ENCODE measurements around the gene C12orf75. TPM values are rescaled to one million over a fixed set of nuclear protein-coding genes. Genes with fewer than 3 reads are reported as not detected.

Gene C12orf75
- polyA plus RNA-seq, 1 donor from 2014 or later, result 38.5 TPM

- no peak overlapping the region for H3K27ac Mint-ChIP-seq
- peaks cover 0 to 3% (median 0%) of the 10 kb centered on the region in 3 donors for H3K4me1 Mint-ChIP-seq
- H3K4me3 Mint-ChIP-seq, result no peak overlapping the region
- H3K36me3 Mint-ChIP-seq, result no peaks in the 10 kb centered on the region
- peaks cover 17% of the 10 kb centered on the region for H3K27me3 Mint-ChIP-seq
- H3K9me3 Mint-ChIP-seq, result no peaks in the 10 kb centered on the region
Measured at GRCh38 chr12:105418229-105418628, 87.7 kb downstream of the C12orf75 start.

GRCh38 chr12:105418821-105419291, 88.4 kb downstream of the C12orf75 start:
- Mint-ChIP-seq H3K4me3 (no peak overlapping the region), H3K27me3 (peaks cover 15% of the 10 kb centered on the region), H3K36me3 (no peaks in the 10 kb centered on the region), H3K9me3 (no peaks in the 10 kb centered on the region), H3K4me1 (peaks cover 0 to 3% (median 0%) of the 10 kb centered on the region in 3 donors), H3K27ac (no peak overlapping the region)

GRCh38 chr12:105419606-105420005, 89.1 kb downstream of the C12orf75 start:
- peaks cover 14% of the 10 kb centered on the region for H3K27me3 Mint-ChIP-seq
- no peak overlapping the region for H3K4me3 Mint-ChIP-seq
- H3K36me3 Mint-ChIP-seq, result peaks cover 2% of the 10 kb centered on the region
- H3K27ac Mint-ChIP-seq, result no peak overlapping the region
- no peaks in the 10 kb centered on the region for H3K9me3 Mint-ChIP-seq
- H3K4me1 Mint-ChIP-seq, result peaks cover 0 to 3% (median 0%) of the 10 kb centered on the region in 3 donors

- peaks cover 2% of the 10 kb centered on the region for H3K36me3 Mint-ChIP-seq
- peaks cover 0 to 3% (median 0%) of the 10 kb centered on the region in 3 donors for H3K4me1 Mint-ChIP-seq
- H3K27ac Mint-ChIP-seq, result no peak overlapping the region
- H3K9me3 Mint-ChIP-seq, result no peaks in the 10 kb centered on the region
- H3K27me3 Mint-ChIP-seq, result peaks cover 9% of the 10 kb centered on the region
- H3K4me3 Mint-ChIP-seq, result no peak overlapping the region
Measured at GRCh38 chr12:105420046-105420445, 89.6 kb downstream of the C12orf75 start.

DNA sequence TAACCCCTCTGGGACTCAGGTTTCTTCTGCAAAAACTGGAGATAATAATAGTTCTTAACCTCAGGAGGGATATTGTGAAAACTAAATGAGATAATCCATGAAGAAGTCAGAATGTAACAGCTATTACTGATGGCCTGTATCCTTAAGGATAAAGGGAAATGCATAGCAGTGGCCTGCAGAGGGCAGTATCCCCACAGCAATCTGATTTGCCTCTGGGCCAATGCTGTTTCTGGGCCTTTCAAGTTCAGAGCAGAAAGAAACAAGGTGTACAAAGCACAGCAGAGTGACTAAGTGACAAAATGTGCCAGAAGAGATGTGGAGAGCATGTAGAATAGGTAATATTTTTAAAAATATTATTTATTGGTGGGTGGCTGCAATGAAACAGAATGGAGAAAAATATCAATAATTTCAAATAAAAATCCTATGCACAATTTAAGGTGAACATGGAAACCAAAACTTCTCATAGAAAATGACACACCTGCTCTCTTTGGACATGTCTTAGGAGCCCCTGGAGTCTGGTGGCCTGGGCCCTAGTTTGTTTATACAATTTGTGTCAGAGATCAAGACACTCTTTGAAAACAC, 90.3 kb downstream of the C12orf75 start:
- H3K4me1 Mint-ChIP-seq, result peaks cover 0 to 3% (median 0%) of the 10 kb centered on the region in 3 donors
- H3K9me3 Mint-ChIP-seq, result no peaks in the 10 kb centered on the region
- H3K27ac Mint-ChIP-seq, result no peak overlapping the region
- no peak overlapping the region for H3K4me3 Mint-ChIP-seq
- peaks cover 2% of the 10 kb centered on the region for H3K36me3 Mint-ChIP-seq
- peaks cover 9% of the 10 kb centered on the region for H3K27me3 Mint-ChIP-seq

Other genes starting within 250 kb of the C12orf75 start
- gene ALDH1L2, start 246.2 kb upstream of the C12orf75 start, polyA plus RNA-seq, result 0.10 TPM
- 91.1 TPM for gene WASHC4, start 223.0 kb upstream of the C12orf75 start, polyA plus RNA-seq
- gene APPL2, start 94.5 kb upstream of the C12orf75 start, polyA plus RNA-seq, result 10.0 TPM

All from IgD-negative memory B cell (primary cell).